ENCODE measurements around the gene SRRT. TPM values are rescaled to one million over a fixed set of nuclear protein-coding genes. Genes with fewer than 3 reads are reported as not detected.

The SRRT gene
- total and polyA plus RNA-seq, 10 of the 15 experiments (the other 5 are each of a cell fraction or from before 2014, with no cell fraction given): 11.1 to 254 (median 111) TPM

DNA sequence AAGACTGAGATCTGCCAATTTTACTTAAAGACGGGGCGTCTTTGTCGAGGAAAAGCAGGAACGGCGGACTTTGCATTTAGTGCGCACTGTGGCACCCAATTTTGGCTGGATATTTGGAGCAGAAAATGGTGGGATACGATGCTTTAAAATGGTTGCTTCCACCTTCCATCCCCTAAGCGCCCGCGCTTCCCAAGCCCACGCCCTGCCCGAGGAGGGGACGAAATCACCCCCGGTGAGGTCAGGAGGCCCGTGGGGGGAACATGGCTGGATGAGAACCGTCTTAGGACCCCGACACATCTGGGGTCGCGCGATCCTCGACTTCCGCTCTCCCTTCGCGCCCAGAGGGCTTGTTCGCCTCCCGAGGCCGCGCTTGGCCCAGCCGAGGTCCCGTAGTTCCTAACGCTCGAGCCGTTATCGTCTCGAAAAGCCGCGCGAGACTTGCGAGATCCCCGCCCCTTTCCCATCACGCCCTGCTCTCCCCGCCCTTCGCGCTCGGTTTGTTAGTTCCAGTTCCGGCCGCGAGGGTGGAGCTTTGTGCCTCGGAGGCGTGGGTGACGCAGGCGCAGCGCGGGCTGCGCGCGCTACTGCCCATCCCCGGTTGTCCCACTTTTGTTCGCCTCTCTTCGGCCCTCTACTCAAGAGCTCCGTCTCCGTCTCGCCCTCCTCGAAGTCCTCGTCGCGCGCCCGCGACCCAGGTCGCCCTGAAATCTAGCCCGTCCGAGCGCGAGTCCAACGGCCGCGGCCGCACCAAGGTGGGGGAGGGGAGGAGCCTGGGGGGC lies at the start of gene SRRT (continued):
- TF ChIP-seq, protein P1, sequence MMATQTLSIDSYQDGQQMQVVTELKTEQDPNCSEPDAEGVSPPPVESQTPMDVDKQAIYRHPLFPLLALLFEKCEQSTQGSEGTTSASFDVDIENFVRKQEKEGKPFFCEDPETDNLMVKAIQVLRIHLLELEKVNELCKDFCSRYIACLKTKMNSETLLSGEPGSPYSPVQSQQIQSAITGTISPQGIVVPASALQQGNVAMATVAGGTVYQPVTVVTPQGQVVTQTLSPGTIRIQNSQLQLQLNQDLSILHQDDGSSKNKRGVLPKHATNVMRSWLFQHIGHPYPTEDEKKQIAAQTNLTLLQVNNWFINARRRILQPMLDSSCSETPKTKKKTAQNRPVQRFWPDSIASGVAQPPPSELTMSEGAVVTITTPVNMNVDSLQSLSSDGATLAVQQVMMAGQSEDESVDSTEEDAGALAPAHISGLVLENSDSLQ (IDR thresholded peaks at IDR 0.05): peak; percentile 42

DNA sequence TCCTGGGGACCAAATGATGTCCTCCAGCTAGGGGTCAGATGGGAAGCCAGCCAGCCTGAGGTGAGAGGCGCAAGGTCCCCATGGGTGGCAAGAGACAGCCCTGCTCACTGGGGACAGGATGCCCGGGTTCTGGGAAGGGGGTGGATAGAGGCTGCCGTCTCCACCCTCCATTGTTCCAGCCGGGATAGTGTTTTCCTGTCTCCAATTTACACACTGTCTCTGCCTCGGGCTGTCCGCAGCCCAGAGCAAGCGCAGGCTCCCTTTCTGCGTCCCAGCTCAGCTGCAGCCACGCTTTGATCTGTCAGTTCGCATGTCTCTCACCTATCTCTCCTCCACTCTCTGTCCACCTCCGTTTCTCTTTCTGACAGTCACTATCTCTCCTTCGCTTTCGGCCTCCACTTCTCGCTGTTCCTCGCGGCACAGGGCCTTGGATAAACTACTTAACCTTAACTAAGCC lies 49.7 kb upstream of the SRRT start:
- FAIRE-seq: no peak
- SMC1A ChIA-PET (ENCODE audit: uncharacterized antibody, unreplicated experiment): interaction anchor here (1.1 kb wide), 1 partner anchor 25 kb away, joined by 3 read pairs; no protein-coding TSS in a partner anchor
- Histone ChIP-seq H3K4me1 (ENCODE audit: control insufficient read depth, insufficient read depth, low read length) (no peaks in the 10 kb centered on the region), H2AFZ (ENCODE audit: control insufficient read depth, low read depth, low read length) (no peak overlapping the region), H3K79me2 (ENCODE audit: control insufficient read depth, insufficient read depth, low read length) (no peaks in the 10 kb centered on the region), H3K9me3 (replicated peaks; ENCODE audit: control insufficient read depth, insufficient read depth, low read length) (no peaks in the 10 kb centered on the region), H3K4me2 (ENCODE audit: control insufficient read depth, insufficient read depth) (no peak overlapping the region), H3K36me3 (ENCODE audit: control insufficient read depth in 2 of 2, insufficient read depth in 2 of 2, low read length in 1 of 2) (no peaks in the 10 kb centered on the region), H3K9ac (ENCODE audit: control insufficient read depth, insufficient read depth, low read length) (no peak overlapping the region), H3K27ac (ENCODE audit: control insufficient read depth, insufficient read depth) (no peak overlapping the region), H3K27me3 (replicated peaks in 1 of 2; ENCODE audit: control insufficient read depth in 2 of 2, insufficient read depth in 2 of 2, low read length in 1 of 2) (peaks cover 12 to 14% of the 10 kb centered on the region in 2 experiments; a peak in 3 of 4 replicates), H3K4me3 (no peak overlapping the region), H4K20me1 (ENCODE audit: control insufficient read depth, insufficient read depth) (no peaks in the 10 kb centered on the region)
- WGBS (ENCODE audit: insufficient coverage, insufficient replicate concordance, low lambda C conversion rate, missing lambda C conversion rate): 67% methylated on average over 16 of the region's 16 CpGs
- POLR2A ChIA-PET: no interaction called here
- intact Hi-C loops (cut with micrococcal nuclease; ENCODE audit: unreplicated experiment) (no loop called here), in situ Hi-C loops (cut with MboI) (no loop called here)
- RAD21 ChIA-PET (ENCODE audit: unreplicated experiment): no interaction called here
- CTCF ChIA-PET: no interaction called here
- DNase-seq (ENCODE audit: low read depth, low spot score): no peak
- ATAC-seq: no peak
- TF ChIP-seq, protein P2, sequence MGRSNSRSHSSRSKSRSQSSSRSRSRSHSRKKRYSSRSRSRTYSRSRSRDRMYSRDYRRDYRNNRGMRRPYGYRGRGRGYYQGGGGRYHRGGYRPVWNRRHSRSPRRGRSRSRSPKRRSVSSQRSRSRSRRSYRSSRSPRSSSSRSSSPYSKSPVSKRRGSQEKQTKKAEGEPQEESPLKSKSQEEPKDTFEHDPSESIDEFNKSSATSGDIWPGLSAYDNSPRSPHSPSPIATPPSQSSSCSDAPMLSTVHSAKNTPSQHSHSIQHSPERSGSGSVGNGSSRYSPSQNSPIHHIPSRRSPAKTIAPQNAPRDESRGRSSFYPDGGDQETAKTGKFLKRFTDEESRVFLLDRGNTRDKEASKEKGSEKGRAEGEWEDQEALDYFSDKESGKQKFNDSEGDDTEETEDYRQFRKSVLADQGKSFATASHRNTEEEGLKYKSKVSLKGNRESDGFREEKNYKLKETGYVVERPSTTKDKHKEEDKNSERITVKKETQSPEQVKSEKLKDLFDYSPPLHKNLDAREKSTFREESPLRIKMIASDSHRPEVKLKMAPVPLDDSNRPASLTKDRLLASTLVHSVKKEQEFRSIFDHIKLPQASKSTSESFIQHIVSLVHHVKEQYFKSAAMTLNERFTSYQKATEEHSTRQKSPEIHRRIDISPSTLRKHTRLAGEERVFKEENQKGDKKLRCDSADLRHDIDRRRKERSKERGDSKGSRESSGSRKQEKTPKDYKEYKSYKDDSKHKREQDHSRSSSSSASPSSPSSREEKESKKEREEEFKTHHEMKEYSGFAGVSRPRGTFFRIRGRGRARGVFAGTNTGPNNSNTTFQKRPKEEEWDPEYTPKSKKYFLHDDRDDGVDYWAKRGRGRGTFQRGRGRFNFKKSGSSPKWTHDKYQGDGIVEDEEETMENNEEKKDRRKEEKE (IDR thresholded peaks at IDR 0.05): no peak
- BruUV-seq (replicated peaks): no TSS peak
